SK-N-MC (cell line): Measurements from ENCODE around the gene LDAH.

Experiments
- EZH2 ChIP-seq: fragments of 200-600 bp; sonication (generic); IDR thresholded peaks from one replicate; pipeline ENCODE4 v1.6.1; 2017; ENCODE audit warnings: antibody characterized with exemption
- POLR2AphosphoS5 ChIP-seq: IDR thresholded peaks from 2 replicates; pipeline ENCODE4 v1.6.1; 2012; ENCODE audit warnings: mild to moderate bottlenecking, low read depth, low read length, borderline replicate concordance

GRCh38 chr2:20698916-20699613 lies 123.8 kb downstream of the LDAH start:
- no peak for TF ChIP-seq POLR2AphosphoS5
- no peak for TF ChIP-seq EZH2
